Subcutaneous preadipocyte (primary cell): ENCODE data around the gene DMWD. TPM values are rescaled to one million over a fixed set of nuclear protein-coding genes. Genes with fewer than 3 reads are reported as not detected.

Source experiments
- total RNA-seq: library from RNA; depleted of rRNA; stranded (reverse); fragments of >200 nt; gene quantifications from 2 replicates; pipeline ENCODE4 v1.2.3, GENCODE V29; 2012

Gene DMWD
- total RNA-seq = 36.0 and 51.0 TPM in 2 replicates

GRCh38 chr19:45792470-45793177, at the start of gene DMWD:
TSS of gene DMWD (minus strand) at chr19:45792845. CDS start at chr19:45792756, 89 bp downstream.

GRCh38 chr19:45814851-45815480, 22.3 kb upstream of the DMWD start, which contains the start of gene RSPH6A:
TSS of gene RSPH6A (minus strand) at chr19:45815308. CDS start at chr19:45815176, 132 bp downstream.

GRCh38 chr19:45782162-45782691, 10.4 kb downstream of the DMWD start, which contains the start of gene DMPK:
TSS of gene DMPK (minus strand) at chr19:45782490. CDS start at chr19:45782352, 138 bp downstream.

GRCh38 chr19:45768984-45769782, 23.5 kb downstream of the DMWD start, which contains the start of gene SIX5:
TSS of gene SIX5 (minus strand) at chr19:45769252. CDS start at chr19:45768844, 408 bp downstream.

GRCh38 chr19:45733160-45733810, 59.4 kb downstream of the DMWD start, which contains the start of gene MEIOSIN:
TSS of gene MEIOSIN (plus strand) at chr19:45733439. CDS start at chr19:45735377, 1,938 bp downstream.

Other genes with a start within 250 kb of the DMWD start
- gene OPA3, start 208.0 kb downstream of the DMWD start, total RNA-seq = 5.5 and 7.8 TPM in 2 replicates
- gene GPR4, start 190.6 kb downstream of the DMWD start, total RNA-seq = under 0.01 TPM in 1 of 2 replicates, not detected in the other
- 12.5 and 25.2 TPM in 2 replicates for gene EML2, start 153.4 kb downstream of the DMWD start, total RNA-seq
- gene GIPR, start 124.6 kb downstream of the DMWD start, total RNA-seq = not detected in 2 replicates
- 200 and 333 TPM in 2 replicates for gene SNRPD2, start 100.9 kb downstream of the DMWD start, total RNA-seq
- gene QPCTL, start 100.2 kb downstream of the DMWD start, total RNA-seq = 20.9 and 28.3 TPM in 2 replicates
- 7.7 and 14.7 TPM in 2 replicates for gene FBXO46, start 61.9 kb downstream of the DMWD start, total RNA-seq
- not detected in 2 replicates for gene MEIOSIN, start 59.4 kb downstream of the DMWD start, total RNA-seq
- 6.6 and 7.8 TPM in 2 replicates for gene SIX5, start 23.6 kb downstream of the DMWD start, total RNA-seq
- gene DMPK, start 10.4 kb downstream of the DMWD start, total RNA-seq = 13.7 and 22.4 TPM in 2 replicates
- under 0.01 and 0.39 TPM in 2 replicates for gene RSPH6A, start 22.5 kb upstream of the DMWD start, total RNA-seq
- 41.2 and 55.5 TPM in 2 replicates for gene SYMPK, start 70.3 kb upstream of the DMWD start, total RNA-seq
- not detected in 2 replicates for gene FOXA3, start 71.5 kb upstream of the DMWD start, total RNA-seq
- gene IRF2BP1, start 93.3 kb upstream of the DMWD start, total RNA-seq = 18.0 and 21.7 TPM in 2 replicates
- 1.5 and 2.5 TPM in 2 replicates for gene MYPOP, start 109.8 kb upstream of the DMWD start, total RNA-seq
- not detected in 2 replicates for gene NANOS2, start 121.9 kb upstream of the DMWD start, total RNA-seq
- 0.39 TPM in 1 of 2 replicates, not detected in the other for gene NOVA2, start 181.0 kb upstream of the DMWD start, total RNA-seq
- 7.4 and 7.7 TPM in 2 replicates for gene CCDC61, start 202.6 kb upstream of the DMWD start, total RNA-seq
- gene PGLYRP1, start 230.2 kb upstream of the DMWD start, total RNA-seq = not detected in 2 replicates
- not detected in 2 replicates for gene IGFL4, start 248.2 kb upstream of the DMWD start, total RNA-seq